ENCODE data around the gene APLF. TPM values are rescaled to one million over a fixed set of nuclear protein-coding genes. Genes with fewer than 3 reads are reported as not detected.

The APLF gene
- total and polyA plus RNA-seq, 10 of the 15 experiments (the other 5 are each of a cell fraction or from before 2014, with no cell fraction given): 0.66 to 2.8 (median 1.8) TPM

DNA sequence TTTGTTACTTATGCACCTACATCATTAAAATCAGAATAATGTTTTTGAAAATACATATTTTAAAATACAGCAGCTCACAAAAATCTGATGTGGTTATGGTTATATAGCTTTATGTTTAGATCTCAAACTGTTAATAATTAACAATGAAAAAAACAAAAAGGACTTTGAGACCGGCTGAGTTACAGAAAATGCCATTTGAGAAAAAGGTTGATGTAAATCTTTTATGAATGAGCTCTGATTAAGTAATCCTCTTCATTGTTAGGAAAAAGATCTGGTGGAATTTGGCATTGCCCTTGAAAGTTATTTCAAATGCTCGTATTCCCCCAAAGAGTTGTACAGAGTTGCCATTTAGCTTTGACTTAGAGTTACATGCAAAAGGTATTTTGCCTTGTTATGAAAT is 93.2 kb downstream of the APLF start:
- Histone ChIP-seq H3K4me1 (ENCODE audit: control insufficient read depth, insufficient read depth, low read length) (no peaks in the 10 kb centered on the region), H3K27ac (ENCODE audit: control insufficient read depth, insufficient read depth) (no peak overlapping the region), H2AFZ (ENCODE audit: control insufficient read depth, low read depth, low read length) (no peak overlapping the region), H4K20me1 (ENCODE audit: control insufficient read depth, insufficient read depth) (no peaks in the 10 kb centered on the region), H3K36me3 (ENCODE audit: control insufficient read depth in 2 of 2, insufficient read depth in 2 of 2, low read length in 1 of 2) (no peaks in the 10 kb centered on the region), H3K9me3 (replicated peaks; ENCODE audit: control insufficient read depth, insufficient read depth, low read length) (no peaks in the 10 kb centered on the region), H3K79me2 (ENCODE audit: control insufficient read depth, insufficient read depth, low read length) (no peaks in the 10 kb centered on the region), H3K27me3 (replicated peaks in 1 of 2; ENCODE audit: control insufficient read depth in 2 of 2, insufficient read depth in 2 of 2, low read length in 1 of 2) (no peaks in the 10 kb centered on the region), H3K4me3 (no peak overlapping the region), H3K9ac (ENCODE audit: control insufficient read depth, insufficient read depth, low read length) (no peak overlapping the region), H3K4me2 (ENCODE audit: control insufficient read depth, insufficient read depth) (no peak overlapping the region)
- DNase-seq (ENCODE audit: low read depth, low spot score) (no peak), FAIRE-seq (no peak), ATAC-seq (no peak)
- 94% methylated on average over 2 of the region's 2 CpGs for WGBS (ENCODE audit: insufficient coverage, insufficient replicate concordance, low lambda C conversion rate, missing lambda C conversion rate)
- in situ Hi-C loops (cut with MboI) (no loop called here), intact Hi-C loops (cut with micrococcal nuclease; ENCODE audit: unreplicated experiment) (no loop called here)
- POLR2A ChIA-PET: no interaction called here
- BruUV-seq (replicated peaks): no TSS peak
- CTCF ChIA-PET: interaction anchor here (0.6 to 2.9 kb wide), 5 partner anchors 16 to 97 kb away, joined by 3 to 9 read pairs (median 3); no protein-coding TSS in a partner anchor
- SMC1A ChIA-PET (ENCODE audit: uncharacterized antibody, unreplicated experiment): no interaction called here
- RAD21 ChIA-PET (ENCODE audit: unreplicated experiment): no interaction called here
- TF ChIP-seq, protein P1, sequence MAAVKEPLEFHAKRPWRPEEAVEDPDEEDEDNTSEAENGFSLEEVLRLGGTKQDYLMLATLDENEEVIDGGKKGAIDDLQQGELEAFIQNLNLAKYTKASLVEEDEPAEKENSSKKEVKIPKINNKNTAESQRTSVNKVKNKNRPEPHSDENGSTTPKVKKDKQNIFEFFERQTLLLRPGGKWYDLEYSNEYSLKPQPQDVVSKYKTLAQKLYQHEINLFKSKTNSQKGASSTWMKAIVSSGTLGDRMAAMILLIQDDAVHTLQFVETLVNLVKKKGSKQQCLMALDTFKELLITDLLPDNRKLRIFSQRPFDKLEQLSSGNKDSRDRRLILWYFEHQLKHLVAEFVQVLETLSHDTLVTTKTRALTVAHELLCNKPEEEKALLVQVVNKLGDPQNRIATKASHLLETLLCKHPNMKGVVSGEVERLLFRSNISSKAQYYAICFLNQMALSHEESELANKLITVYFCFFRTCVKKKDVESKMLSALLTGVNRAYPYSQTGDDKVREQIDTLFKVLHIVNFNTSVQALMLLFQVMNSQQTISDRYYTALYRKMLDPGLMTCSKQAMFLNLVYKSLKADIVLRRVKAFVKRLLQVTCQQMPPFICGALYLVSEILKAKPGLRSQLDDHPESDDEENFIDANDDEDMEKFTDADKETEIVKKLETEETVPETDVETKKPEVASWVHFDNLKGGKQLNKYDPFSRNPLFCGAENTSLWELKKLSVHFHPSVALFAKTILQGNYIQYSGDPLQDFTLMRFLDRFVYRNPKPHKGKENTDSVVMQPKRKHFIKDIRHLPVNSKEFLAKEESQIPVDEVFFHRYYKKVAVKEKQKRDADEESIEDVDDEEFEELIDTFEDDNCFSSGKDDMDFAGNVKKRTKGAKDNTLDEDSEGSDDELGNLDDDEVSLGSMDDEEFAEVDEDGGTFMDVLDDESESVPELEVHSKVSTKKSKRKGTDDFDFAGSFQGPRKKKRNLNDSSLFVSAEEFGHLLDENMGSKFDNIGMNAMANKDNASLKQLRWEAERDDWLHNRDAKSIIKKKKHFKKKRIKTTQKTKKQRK (IDR thresholded peaks at IDR 0.05; ENCODE audit: low read depth, low read length): no peak
- TF ChIP-seq MXI1 (IDR thresholded peaks at IDR 0.05; ENCODE audit: low read depth, low read length) (no peak), RB1 (IDR thresholded peaks at IDR 0.05; ENCODE audit: borderline replicate concordance) (no peak), CEBPB (IDR thresholded peaks at IDR 0.05; ENCODE audit: borderline replicate concordance in 1 of 2, low read depth in 2 of 2, low read length in 2 of 2) (no peak), HCFC1 (IDR thresholded peaks at IDR 0.05; ENCODE audit: low read length) (no peak), STAT1 (conservative IDR thresholded peaks at IDR 0.05) (no peak), MEF2B (IDR thresholded peaks at IDR 0.05; ENCODE audit: partially characterized antibody, poor library complexity, severe bottlenecking) (no peak), EGR1 (IDR thresholded peaks at IDR 0.05; ENCODE audit: borderline replicate concordance in 1 of 2, low read depth in 2 of 2, low read length in 2 of 2) (no peak), JUNB (IDR thresholded peaks at IDR 0.05) (no peak), CHD1 (IDR thresholded peaks at IDR 0.05; ENCODE audit: low read depth, low read length) (no peak), SREBF1 (IDR thresholded peaks at IDR 0.05; ENCODE audit: low read length) (no peak), KDM1A (IDR thresholded peaks at IDR 0.05; ENCODE audit: borderline replicate concordance) (no peak), MTA2 (IDR thresholded peaks at IDR 0.05; ENCODE audit: low read depth) (no peak), SPI1 (IDR thresholded peaks at IDR 0.05; ENCODE audit: borderline replicate concordance, insufficient read depth, low read depth, low read length) (no peak), STAT3 (IDR thresholded peaks at IDR 0.05; ENCODE audit: low read depth, low read length) (no peak)
- TF ChIP-seq, protein P2, sequence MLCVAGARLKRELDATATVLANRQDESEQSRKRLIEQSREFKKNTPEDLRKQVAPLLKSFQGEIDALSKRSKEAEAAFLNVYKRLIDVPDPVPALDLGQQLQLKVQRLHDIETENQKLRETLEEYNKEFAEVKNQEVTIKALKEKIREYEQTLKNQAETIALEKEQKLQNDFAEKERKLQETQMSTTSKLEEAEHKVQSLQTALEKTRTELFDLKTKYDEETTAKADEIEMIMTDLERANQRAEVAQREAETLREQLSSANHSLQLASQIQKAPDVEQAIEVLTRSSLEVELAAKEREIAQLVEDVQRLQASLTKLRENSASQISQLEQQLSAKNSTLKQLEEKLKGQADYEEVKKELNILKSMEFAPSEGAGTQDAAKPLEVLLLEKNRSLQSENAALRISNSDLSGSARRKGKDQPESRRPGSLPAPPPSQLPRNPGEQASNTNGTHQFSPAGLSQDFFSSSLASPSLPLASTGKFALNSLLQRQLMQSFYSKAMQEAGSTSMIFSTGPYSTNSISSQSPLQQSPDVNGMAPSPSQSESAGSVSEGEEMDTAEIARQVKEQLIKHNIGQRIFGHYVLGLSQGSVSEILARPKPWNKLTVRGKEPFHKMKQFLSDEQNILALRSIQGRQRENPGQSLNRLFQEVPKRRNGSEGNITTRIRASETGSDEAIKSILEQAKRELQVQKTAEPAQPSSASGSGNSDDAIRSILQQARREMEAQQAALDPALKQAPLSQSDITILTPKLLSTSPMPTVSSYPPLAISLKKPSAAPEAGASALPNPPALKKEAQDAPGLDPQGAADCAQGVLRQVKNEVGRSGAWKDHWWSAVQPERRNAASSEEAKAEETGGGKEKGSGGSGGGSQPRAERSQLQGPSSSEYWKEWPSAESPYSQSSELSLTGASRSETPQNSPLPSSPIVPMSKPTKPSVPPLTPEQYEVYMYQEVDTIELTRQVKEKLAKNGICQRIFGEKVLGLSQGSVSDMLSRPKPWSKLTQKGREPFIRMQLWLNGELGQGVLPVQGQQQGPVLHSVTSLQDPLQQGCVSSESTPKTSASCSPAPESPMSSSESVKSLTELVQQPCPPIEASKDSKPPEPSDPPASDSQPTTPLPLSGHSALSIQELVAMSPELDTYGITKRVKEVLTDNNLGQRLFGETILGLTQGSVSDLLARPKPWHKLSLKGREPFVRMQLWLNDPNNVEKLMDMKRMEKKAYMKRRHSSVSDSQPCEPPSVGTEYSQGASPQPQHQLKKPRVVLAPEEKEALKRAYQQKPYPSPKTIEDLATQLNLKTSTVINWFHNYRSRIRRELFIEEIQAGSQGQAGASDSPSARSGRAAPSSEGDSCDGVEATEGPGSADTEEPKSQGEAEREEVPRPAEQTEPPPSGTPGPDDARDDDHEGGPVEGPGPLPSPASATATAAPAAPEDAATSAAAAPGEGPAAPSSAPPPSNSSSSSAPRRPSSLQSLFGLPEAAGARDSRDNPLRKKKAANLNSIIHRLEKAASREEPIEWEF (IDR thresholded peaks at IDR 0.05; ENCODE audit: insufficient replicate concordance, low read depth, low read length): no peak

Data from GM12878 (cell line).